T-cell (primary cell): ENCODE measurements around the gene TAF11L13. TPM values are rescaled to one million over a fixed set of nuclear protein-coding genes. Genes with fewer than 3 reads are reported as not detected.
"Not testable (repeated sequence)": the region's sequence is repeated elsewhere in the genome, so short reads cannot be mapped to it uniquely, and the experiment has no call there.

ENCODE experiments used
- ATAC-seq, 4 experiments: fragments of 200-7000 bp in 3 of 4; fragments of 150-1000 bp in 1 of 4; cut with Tn5 transposase; replicated peaks in 1 of 4; 1 replicate in 3 of 4; 2 replicates in 1 of 4; pipeline ENCODE4 v1.10.0; 2021; ENCODE audit warnings: moderate library complexity in 3 of 4, mild to moderate bottlenecking in 2 of 4, moderate number of reproducible peaks in 1 of 4
- CTCF ChIA-PET, 2 donors: fragments of 300-600 bp; sonication (Branson Sonifier 250); formaldehyde crosslinking; loops; one replicate each; lab custom pipeline; 2022; ENCODE audit warnings: antibody characterized with exemption in 2 of 2; lab: Charles Lee
- POLR2A ChIA-PET, 2 donors: fragments of 300-600 bp; sonication (Branson Sonifier 250); formaldehyde crosslinking; loops; one replicate each; lab custom pipeline; 2022; ENCODE audit warnings: antibody characterized with exemption in 2 of 2; lab: Charles Lee
- DNase-seq, 35 experiments: peaks; one replicate each; pipeline versions ENCODE4 v3.0.0 to v3.0.0-alpha.2; 2013 to 2023
- H3K27ac ChIP-seq: one replicate; pipeline ENCODE4 v1.5.1; 2013; ENCODE audit warnings: low read length
- H3K27me3 ChIP-seq, 2 experiments: replicated peaks in 1 of 2; 1 replicate in 1 of 2; 2 replicates in 1 of 2; pipeline versions ENCODE4 v1.6.1 to v1.7.0; 2013; ENCODE audit warnings: low read length in 1 of 2, mixed read lengths in 1 of 2; ENCODE audit not compliant: control insufficient read depth in 2 of 2, insufficient read depth in 2 of 2; ENCODE audit errors: extremely low read depth in 1 of 2
- H3K36me3 ChIP-seq, 2 donors: 1 replicate in 1 of 2; 2 replicates in 1 of 2; pipeline versions ENCODE4 v1.6.1 to v1.7.0; 2013; ENCODE audit warnings: low read length in 1 of 2; ENCODE audit not compliant: control insufficient read depth in 2 of 2, insufficient read depth in 1 of 2; ENCODE audit errors: extremely low read depth in 1 of 2
- H3K4me1 ChIP-seq, 2 experiments: 1 replicate in 1 of 2; 2 replicates in 1 of 2; pipeline versions ENCODE4 v1.6.1 to v1.7.0; 2013; ENCODE audit warnings: low read length in 2 of 2, mixed read lengths in 1 of 2; ENCODE audit not compliant: insufficient read depth in 2 of 2, control insufficient read depth in 1 of 2; ENCODE audit errors: extremely low read depth in 1 of 2
- H3K4me3 ChIP-seq, 2 donors: 1 replicate in 1 of 2; 2 replicates in 1 of 2; pipeline versions ENCODE4 v1.5.1 to v1.7.0; 2013; ENCODE audit warnings: mild to moderate bottlenecking in 2 of 2, low read length in 1 of 2, moderate library complexity in 1 of 2; ENCODE audit not compliant: control insufficient read depth in 1 of 2; ENCODE audit errors: extremely low read depth in 1 of 2
- H3K9me3 ChIP-seq: 2 replicates; pipeline ENCODE4 v1.7.0; 2013
- H3K27ac Mint-ChIP-seq, 2 donors: one replicate each; pipeline ENCODE4 v1.8.0; 2020 to 2021; ENCODE audit warnings: mild to moderate bottlenecking in 2 of 2, mixed read lengths in 2 of 2
- H3K27me3 Mint-ChIP-seq, 2 donors: one replicate each; pipeline ENCODE4 v1.8.0; 2021 to 2022; ENCODE audit warnings: mixed read lengths in 2 of 2
- H3K36me3 Mint-ChIP-seq: one replicate; pipeline ENCODE4 v1.8.0; 2021; ENCODE audit warnings: mixed read lengths
- H3K4me1 Mint-ChIP-seq, 3 donors: one replicate each; pipeline ENCODE4 v1.8.0; 2020 to 2022; ENCODE audit warnings: mixed read lengths in 3 of 3, mild to moderate bottlenecking in 1 of 3
- H3K4me3 Mint-ChIP-seq, 3 donors: one replicate each; pipeline ENCODE4 v1.8.0; 2020 to 2022; ENCODE audit warnings: mild to moderate bottlenecking in 3 of 3, mixed read lengths in 3 of 3, moderate library complexity in 3 of 3
- H3K9me3 Mint-ChIP-seq, 3 donors: one replicate each; pipeline ENCODE4 v1.8.0; 2020 to 2022; ENCODE audit warnings: mixed read lengths in 3 of 3
- WGBS: methylation state at CpG from one replicate; pipeline ENCODE4 v1.1.5; 2013; ENCODE audit warnings: missing lambda C conversion rate; ENCODE audit not compliant: insufficient coverage; 5-methylcytosine and 5-hydroxymethylcytosine counted together
- total RNA-seq, 35 experiments: library from RNA in 6 of 35; stranded (reverse) in 6 of 35; fragments of 120-200 nt in 1 of 35; gene quantifications; one replicate each; pipeline versions ENCODE4 v1.2.1 to v1.2.4 and lab custom pipeline; 2013 to 2026

Gene TAF11L13
- total RNA-seq, 5 donors from 2014 or later (not counting 1 experiment from before 2014, with no cell fraction given), result not detected

GRCh38 chr5:17625686-17626085, 6.2 kb upstream of the TAF11L13 start:
- no peak overlapping the region for H3K27ac ChIP-seq
- WGBS, result 87% methylated on average over 11 of the region's 11 CpGs
- Mint-ChIP-seq H3K4me1 (no peaks in the 10 kb centered on the region), H3K27ac (no peak overlapping the region), H3K9me3 (peaks cover 5 to 12% (median 6%) of the 10 kb centered on the region in 3 donors), H3K4me3 (no peak overlapping the region), H3K27me3 (no peaks in the 10 kb centered on the region), H3K36me3 (no peaks in the 10 kb centered on the region)
- DNase-seq (no peak), ATAC-seq (no peak)
- H3K4me3 ChIP-seq, result no peak overlapping the region
- no peaks in the 10 kb centered on the region for H3K36me3 ChIP-seq
- no peaks in the 10 kb centered on the region for H3K9me3 ChIP-seq
- ChIA-PET CTCF (no interaction called here), POLR2A (no interaction called here)
- no peaks in the 10 kb centered on the region for H3K4me1 ChIP-seq
- H3K27me3 ChIP-seq, result no peaks in the 10 kb centered on the region

- H3K27ac Mint-ChIP-seq, result no peak within 1 kb of the TSS
- CTCF ChIA-PET, result interaction anchor here in 1 of 2 donors (0.6 kb wide), 1 partner anchor 1874 kb away, joined by 5 read pairs; no protein-coding TSS in a partner anchor
- no peaks in the 10 kb centered on the region for H3K36me3 ChIP-seq
- no peaks in the 10 kb centered on the region for H3K4me1 ChIP-seq
- no peak for DNase-seq
- no peak within 1 kb of the TSS for H3K27ac ChIP-seq
- no peak within 1 kb of the TSS for H3K4me3 ChIP-seq
- 87% methylated on average over 4 of the region's 5 CpGs for WGBS
- no peak for ATAC-seq
- H3K36me3 Mint-ChIP-seq, result no peaks in the 10 kb centered on the region
- POLR2A ChIA-PET, result no interaction called here
- H3K27me3 Mint-ChIP-seq, result no peaks in the 10 kb centered on the region
- no peak within 1 kb of the TSS for H3K4me3 Mint-ChIP-seq
- H3K27me3 ChIP-seq, result no peaks in the 10 kb centered on the region
- peaks cover 6 to 16% (median 12%) of the 10 kb centered on the region in 3 donors for H3K9me3 Mint-ChIP-seq
- no peaks in the 10 kb centered on the region for H3K4me1 Mint-ChIP-seq
- no peaks in the 10 kb centered on the region for H3K9me3 ChIP-seq
Observed at GRCh38 chr5:17634160-17634559, 2.3 kb downstream of the TAF11L13 start, which contains the start of gene TAF11L14. Gene TAF11L14, plus strand, starts transcription at chr5:17634460.

GRCh38 chr5:17649232-17649631, 17.3 kb downstream of the TAF11L13 start:
- H3K36me3 Mint-ChIP-seq, H3K36me3 ChIP-seq, H3K4me3 Mint-ChIP-seq, ATAC-seq, H3K9me3 ChIP-seq, H3K4me1 Mint-ChIP-seq, H3K4me3 ChIP-seq, CTCF ChIA-PET, H3K27ac ChIP-seq, H3K27me3 ChIP-seq, H3K27ac Mint-ChIP-seq, DNase-seq, H3K27me3 Mint-ChIP-seq, POLR2A ChIA-PET, H3K4me1 ChIP-seq: not testable (repeated sequence)
- peaks cover 11 to 21% (median 16%) of the 10 kb centered on the region in 3 donors for H3K9me3 Mint-ChIP-seq
- WGBS, result 96% methylated on average over 7 of the region's 10 CpGs

- H3K27me3 ChIP-seq, H3K9me3 ChIP-seq, H3K4me1 ChIP-seq, H3K4me3 ChIP-seq, H3K27ac ChIP-seq, DNase-seq, H3K27me3 Mint-ChIP-seq, ATAC-seq, H3K4me1 Mint-ChIP-seq, CTCF ChIA-PET, H3K4me3 Mint-ChIP-seq, POLR2A ChIA-PET, H3K36me3 ChIP-seq, H3K36me3 Mint-ChIP-seq, H3K27ac Mint-ChIP-seq: not testable (repeated sequence)
- WGBS, result 92% methylated on average over 26 of the region's 32 CpGs
- peaks cover 14 to 24% (median 21%) of the 10 kb centered on the region in 3 donors for H3K9me3 Mint-ChIP-seq
Observed at GRCh38 chr5:17655201-17655759, 23.4 kb downstream of the TAF11L13 start.

GRCh38 chr5:17655921-17656320, 24.0 kb downstream of the TAF11L13 start:
- Mint-ChIP-seq H3K27me3 (no peaks in the 10 kb centered on the region), H3K36me3 (no peaks in the 10 kb centered on the region), H3K4me1 (no peaks in the 10 kb centered on the region), H3K27ac (no peak overlapping the region), H3K4me3 (no peak overlapping the region), H3K9me3 (peaks cover 15 to 24% (median 23%) of the 10 kb centered on the region in 3 donors)
- Histone ChIP-seq H3K27ac (no peak overlapping the region), H3K36me3 (no peaks in the 10 kb centered on the region), H3K27me3 (no peaks in the 10 kb centered on the region), H3K9me3 (peaks cover 2% of the 10 kb centered on the region), H3K4me3 (no peak overlapping the region), H3K4me1 (no peaks in the 10 kb centered on the region)
- DNase-seq (no peak), ATAC-seq (no peak)
- ChIA-PET CTCF (no interaction called here), POLR2A (no interaction called here)
- WGBS, result no CpG with 5 or more reads among the region's 6 CpGs

GRCh38 chr5:17663182-17663581, 31.3 kb downstream of the TAF11L13 start:
- no peaks in the 10 kb centered on the region for H3K36me3 Mint-ChIP-seq

More at GRCh38 chr5:17663182-17663581, 31.3 kb downstream of the TAF11L13 start:
- Mint-ChIP-seq H3K27me3 (no peaks in the 10 kb centered on the region), H3K4me1 (no peaks in the 10 kb centered on the region), H3K4me3 (no peak overlapping the region), H3K9me3 (peaks cover 12 to 31% (median 22%) of the 10 kb centered on the region in 3 donors), H3K27ac (no peak overlapping the region)
- no peak for ATAC-seq
- Histone ChIP-seq H3K27me3 (no peaks in the 10 kb centered on the region), H3K27ac (no peak overlapping the region), H3K4me1 (no peaks in the 10 kb centered on the region), H3K4me3 (no peak overlapping the region), H3K36me3 (no peaks in the 10 kb centered on the region), H3K9me3 (peaks cover 1% of the 10 kb centered on the region)
- ChIA-PET POLR2A (no interaction called here), CTCF (no interaction called here)
- WGBS, result 92% methylated on average over 3 of the region's 8 CpGs
- DNase-seq, result no peak
